GM23248 (cell line): ENCODE measurements around the gene ST6GAL1.

Experiments used
- EZH2 ChIP-seq: fragments of 200-600 bp; sonication (generic); IDR thresholded peaks from 2 replicates; pipeline ENCODE4 v1.6.1; 2018; ENCODE audit warnings: antibody characterized with exemption, mild to moderate bottlenecking; ENCODE audit not compliant: insufficient read depth, poor library complexity, severe bottlenecking
- EZH2phosphoT487 ChIP-seq: fragments of 200-600 bp; sonication (generic); IDR thresholded peaks from 2 replicates; pipeline ENCODE4 v1.6.1; 2018; ENCODE audit warnings: antibody characterized with exemption, moderate library complexity, mild to moderate bottlenecking, low read depth; ENCODE audit not compliant: insufficient read depth

DNA sequence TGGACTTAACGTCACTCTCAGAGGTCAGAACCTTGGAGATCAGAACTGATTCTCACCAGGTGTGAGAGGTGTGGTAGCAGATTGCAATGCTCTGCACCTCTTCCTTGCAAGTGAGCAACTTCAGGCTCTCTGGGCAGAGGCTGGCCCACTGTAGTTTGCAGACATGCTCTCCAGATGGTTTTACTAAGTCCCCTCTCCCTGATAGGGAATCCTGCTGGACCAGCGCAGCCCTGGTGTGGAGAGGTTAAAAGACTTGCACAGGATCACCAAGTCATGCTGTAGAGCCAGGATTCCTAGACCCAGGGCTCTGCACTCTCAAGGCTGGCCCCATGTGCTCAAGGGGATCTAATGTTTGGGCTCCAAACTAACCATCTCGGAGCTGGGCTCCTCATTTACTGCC is 146.8 kb downstream of the ST6GAL1 start:
- no peak for TF ChIP-seq EZH2phosphoT487
- no peak for TF ChIP-seq EZH2
